ENCODE results near the gene CUEDC2.

Gene CUEDC2

DNA sequence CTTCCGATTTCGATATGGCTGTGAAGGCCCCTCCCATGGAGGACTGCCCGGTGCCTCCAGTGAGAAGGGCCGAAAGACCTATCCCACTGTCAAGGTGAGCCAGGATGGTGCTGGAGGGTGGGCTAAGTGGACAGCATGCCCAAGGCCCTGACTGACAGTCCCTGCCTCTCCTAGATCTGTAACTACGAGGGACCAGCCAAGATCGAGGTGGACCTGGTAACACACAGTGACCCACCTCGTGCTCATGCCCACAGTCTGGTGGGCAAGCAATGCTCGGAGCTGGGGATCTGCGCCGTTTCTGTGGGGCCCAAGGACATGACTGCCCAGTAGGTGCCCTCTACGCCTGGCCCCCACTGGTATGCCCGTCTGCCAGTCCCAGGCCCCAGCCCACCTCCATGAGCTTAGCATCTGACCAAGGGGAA is 35.6 kb downstream of the CUEDC2 start:
- no peak for DNase-seq (ENCODE audit: low spot score)

DNA sequence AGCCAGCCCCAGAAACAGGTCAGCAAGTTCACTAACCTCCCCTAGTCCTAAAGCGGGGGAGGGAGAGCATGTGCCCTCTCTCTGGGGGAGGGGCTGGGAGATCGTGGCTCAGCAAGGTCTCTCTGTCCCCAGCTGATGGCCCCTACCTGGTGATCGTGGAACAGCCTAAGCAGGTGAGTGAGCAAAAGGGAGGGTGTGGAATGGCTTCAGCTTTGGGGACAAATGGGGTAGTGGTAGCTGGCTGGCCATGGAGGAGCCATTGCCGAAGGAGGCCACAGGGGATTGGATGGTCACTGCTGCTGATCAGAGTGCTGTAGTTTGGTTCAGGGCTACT is 36.1 kb downstream of the CUEDC2 start:
- DNase-seq (ENCODE audit: low spot score): peak; percentile 9

- peak; percentile 95 for DNase-seq (ENCODE audit: low spot score)
These were observed 36.7 kb downstream of the CUEDC2 start, which contains the start of gene NFKB2 for GRCh38 chr10:102395400-102396316. Gene NFKB2, plus strand, starts transcription at chr10:102395705. Its CDS starts 255 bp downstream, at chr10:102395960.

DNA sequence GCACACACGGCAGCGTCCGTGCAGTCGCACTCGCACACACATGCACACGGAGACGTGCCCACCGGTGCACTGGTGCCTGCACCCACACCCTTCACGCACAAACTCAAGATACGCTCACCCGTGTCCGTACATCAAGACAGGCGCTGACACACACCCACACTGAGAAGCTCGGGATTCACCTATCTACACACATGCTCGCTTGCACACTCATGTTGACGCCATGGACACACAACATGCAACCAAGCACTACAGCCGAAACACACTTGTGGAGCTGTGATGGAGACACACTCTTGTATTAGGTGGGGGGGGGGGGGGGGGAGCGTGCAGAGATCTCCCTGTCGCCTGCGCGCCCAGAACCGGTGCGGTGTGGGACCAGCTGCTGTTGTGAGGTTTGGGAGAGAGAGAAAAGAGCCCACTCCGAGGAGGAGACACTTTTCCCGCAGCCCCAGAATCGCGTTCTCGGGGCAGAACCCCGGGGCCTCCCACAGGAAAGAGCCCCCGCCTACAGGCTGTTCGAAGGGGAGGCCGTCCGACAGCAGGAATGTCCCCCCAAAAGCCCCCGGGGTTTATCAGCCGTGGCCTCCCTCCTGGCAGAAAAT is 37.5 kb downstream of the CUEDC2 start:
- DNase-seq (ENCODE audit: low spot score): peak; percentile 54

DNA sequence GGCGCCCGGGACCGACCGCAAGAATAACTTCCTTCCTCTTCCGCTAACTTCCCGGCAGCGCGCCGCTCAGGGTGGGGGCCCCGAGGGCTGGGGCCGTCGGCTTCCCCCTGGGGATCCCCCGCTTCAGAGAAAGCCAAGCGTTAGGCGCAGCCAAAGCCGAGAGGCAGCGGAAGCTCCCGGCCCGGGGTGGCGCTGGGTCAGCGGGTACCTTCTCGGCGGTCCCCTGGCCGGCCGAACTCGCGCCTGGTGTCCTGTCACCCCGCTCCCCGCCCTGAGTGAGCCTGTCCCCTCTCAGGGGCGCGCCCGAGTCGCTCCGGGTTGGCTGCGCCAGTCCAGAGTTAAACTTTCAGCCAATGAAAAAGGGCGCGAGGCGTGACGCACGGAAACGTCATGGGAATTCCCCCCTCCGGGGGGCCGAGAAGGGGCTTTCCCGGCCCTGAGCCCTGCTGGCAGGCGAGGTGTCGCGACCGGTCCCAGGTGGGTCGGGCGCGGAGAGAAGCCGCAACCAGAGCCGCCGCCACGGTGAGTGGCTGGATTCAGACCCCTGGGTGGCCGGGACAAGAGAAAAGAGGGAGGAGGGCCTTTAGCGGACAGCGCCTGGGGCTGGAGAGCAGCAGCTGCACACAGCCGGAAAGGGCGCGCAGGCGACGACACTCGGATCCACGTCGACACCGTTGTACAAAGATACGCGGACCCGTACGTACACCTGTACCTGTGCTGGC is 38.1 kb downstream of the CUEDC2 start:
- peak; percentile 98 for DNase-seq (ENCODE audit: low spot score)

- DNase-seq (ENCODE audit: low spot score): peak; percentile 91
These were observed 38.8 kb downstream of the CUEDC2 start for GRCh38 chr10:102393411-102394078.

DNA sequence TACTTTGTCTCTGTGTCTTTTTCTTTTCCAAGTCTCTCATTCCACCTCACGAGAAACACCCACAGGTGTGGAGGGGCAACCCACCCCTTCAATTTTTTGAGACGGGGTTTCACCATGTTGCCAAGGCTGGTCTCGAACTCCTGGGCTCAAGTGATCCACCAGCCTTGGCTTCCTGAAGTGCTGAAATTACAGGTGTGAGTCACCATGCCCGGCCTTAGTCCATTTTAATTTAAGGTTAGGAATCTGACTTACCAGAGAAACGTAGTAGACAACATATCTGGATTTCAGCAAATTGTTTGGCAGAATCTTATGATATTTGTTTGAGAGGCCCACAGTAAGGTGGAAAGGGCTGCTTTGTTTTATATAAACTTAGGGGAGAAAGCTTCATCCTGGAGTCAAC is 40.1 kb downstream of the CUEDC2 start:
- no peak for DNase-seq (ENCODE audit: low spot score)

DNA sequence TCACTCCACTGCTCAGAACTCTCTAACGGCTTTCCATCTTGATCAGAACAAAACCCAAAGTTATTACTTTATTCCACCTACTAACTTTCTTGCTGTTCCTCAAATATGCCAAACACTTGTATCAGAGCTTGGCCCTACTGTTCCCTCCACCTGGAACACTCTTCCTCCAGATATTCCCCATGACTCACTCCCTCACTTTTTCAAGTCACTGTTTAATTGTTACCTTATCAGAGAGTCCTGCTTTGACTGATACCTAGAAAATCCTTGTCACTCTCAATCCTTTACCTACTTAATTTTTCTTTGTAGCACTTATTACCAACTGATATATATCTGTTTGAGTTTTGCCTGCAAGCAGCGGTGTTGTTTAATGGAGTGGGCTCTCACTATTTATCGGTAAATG is 42.5 kb downstream of the CUEDC2 start:
- no peak for DNase-seq (ENCODE audit: low spot score)

- no peak for DNase-seq (ENCODE audit: low spot score)
These were observed 47.6 kb downstream of the CUEDC2 start for GRCh38 chr10:102384606-102385429.

DNA sequence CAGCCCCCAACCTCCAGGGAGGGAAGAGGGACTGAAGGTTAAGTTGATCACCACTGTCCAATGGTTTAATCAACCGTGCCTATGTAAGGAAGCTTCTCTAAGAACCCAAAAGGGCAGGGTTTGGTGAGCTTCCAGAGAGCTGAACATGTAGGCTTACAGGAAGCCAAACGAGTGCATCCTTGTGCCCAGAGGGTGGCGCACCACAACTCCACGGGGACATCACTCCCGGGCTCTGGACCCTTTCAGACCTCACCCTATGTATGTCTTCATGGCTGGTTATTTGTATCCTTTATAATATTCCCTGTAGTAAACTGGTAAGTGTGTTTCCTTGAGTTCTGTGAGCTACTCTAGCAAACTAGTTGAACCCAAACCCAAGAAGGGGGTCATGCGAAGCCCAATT is 48.3 kb downstream of the CUEDC2 start:
- DNase-seq (ENCODE audit: low spot score): no peak

DNA sequence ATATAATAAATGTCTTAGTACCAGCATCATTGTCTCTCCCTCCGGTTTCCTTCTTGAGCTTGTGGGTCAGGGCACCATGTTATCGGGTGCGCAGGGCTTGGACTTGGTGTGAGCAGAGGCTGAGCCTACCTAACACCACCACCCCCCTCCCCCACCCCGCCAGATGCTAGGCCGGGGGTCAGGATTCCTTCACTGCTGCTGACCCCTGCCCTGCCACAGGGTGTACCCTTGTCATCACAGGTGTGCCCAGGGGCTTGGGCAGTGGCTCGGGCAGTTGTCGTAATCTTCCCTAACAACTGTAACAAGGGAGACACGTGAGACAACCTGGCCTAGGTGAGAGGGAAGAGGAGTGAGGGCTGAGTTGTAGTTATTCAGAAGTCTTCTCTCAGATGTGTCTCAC is 49.5 kb downstream of the CUEDC2 start:
- no peak for DNase-seq (ENCODE audit: low spot score)

DNA sequence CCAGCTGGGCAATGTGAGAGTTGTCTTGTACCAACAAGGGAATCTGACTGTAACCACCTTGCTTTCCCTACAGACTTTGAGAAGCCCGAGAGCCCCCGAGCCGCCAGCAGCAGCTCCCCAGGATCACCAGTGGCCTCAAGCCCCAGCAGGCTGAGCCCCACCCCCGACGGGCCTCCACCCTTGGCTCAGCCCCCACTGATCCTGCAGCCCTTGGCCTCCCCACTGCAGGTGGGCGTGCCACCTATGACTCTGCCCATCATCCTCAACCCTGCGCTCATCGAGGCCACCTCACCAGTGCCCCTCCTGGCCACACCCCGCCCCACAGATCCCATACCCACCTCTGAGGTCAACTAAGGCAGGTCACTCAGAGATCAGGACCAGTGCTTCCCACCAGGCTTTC is 50.4 kb downstream of the CUEDC2 start:
- no peak for DNase-seq (ENCODE audit: low spot score)

DNA sequence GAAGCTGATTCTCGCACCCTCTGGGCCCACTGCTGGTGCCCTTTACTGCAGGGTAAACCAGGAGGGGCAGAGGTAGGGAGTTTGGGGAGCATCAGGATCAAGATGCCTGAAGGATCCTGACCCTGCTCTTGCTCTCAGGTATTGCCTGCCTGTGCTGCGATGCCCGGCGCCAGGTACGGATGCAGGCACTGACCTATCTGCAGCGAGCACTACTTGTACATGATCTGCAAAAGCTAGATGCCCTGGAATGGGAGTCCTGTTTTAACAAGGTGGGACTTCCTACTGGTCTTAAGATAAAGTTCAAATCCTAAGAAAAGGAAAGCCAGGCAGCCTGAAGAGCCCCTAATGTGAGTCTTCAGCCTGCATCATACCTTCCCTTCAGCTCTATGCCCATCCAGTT is 53.0 kb downstream of the CUEDC2 start:
- DNase-seq (ENCODE audit: low spot score): no peak

DNA sequence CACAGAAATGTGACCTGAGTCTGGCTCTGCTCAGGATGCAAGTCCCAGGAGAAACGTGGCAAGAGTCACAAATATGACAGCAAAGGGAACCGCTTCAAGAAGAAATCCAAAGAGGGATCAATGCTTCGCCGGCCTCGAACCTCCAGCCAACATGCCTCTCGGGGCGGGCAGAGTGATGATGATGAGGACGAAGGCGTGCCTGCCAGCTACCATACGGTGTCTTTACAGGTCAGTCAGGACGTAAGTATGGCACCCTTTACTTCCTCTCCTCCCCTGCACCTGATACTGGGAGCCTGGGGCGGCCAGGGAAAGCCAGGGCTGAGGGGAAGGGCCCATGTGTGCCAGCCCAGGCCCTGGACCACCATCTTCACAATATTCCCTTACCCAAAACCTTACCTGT is 55.5 kb downstream of the CUEDC2 start:
- no peak for DNase-seq (ENCODE audit: low spot score)

DNA sequence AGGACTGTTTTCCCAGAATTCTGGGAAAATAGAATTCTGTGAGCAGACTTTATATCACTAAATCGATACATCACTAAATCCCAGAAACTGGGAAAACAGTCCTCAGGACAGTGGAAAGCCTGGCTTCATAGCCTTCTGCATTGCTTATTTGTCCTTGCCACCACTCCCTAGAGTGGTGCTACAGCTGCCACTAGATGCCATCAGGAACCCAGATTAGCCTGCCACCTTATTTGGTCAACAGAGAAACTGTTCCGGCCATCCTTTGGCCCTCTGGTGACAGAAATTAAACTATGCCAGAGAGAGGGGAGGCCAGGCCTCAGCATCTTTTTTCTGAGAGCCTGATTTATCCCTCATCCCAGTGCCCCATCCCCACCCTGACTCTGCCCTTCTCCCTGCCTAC is 56.5 kb downstream of the CUEDC2 start:
- no peak for DNase-seq (ENCODE audit: low spot score)

DNA sequence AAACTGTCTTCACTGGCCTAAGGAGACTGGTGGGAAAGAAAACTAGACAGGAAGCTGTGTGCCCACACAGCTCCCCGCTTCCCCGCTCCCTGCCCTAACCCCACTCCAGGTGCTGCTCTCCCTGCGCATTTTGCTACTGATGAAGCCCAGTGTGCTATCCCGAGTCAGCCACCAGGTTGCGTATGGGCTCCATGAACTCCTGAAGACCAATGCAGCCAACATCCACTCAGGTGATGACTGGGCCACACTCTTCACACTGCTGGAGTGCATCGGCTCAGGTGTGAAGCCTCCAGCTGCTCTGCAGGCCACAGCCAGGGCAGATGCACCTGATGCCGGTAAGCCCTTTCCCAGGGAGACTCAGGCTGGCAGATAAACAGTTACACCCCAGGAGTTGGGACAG is 57.1 kb downstream of the CUEDC2 start:
- no peak for DNase-seq (ENCODE audit: low spot score)
